Lower lobe of right lung (tissue), 2 donors: ENCODE results near the gene ALOX12. TPM values are rescaled to one million over a fixed set of nuclear protein-coding genes. Genes with fewer than 3 reads are reported as not detected.

ENCODE experiments used
- ATAC-seq, 2 donors: fragments of 200-7000 bp; cut with Tn5 transposase; one replicate each; pipeline ENCODE4 v1.9.1; 2020 to 2022; ENCODE audit warnings: mild to moderate bottlenecking in 2 of 2, moderate library complexity in 2 of 2
- DNase-seq: peaks from one replicate; pipeline ENCODE4 v3.0.0-alpha.2; 2020
- H3K27ac ChIP-seq: fragments of 200-600 bp; one replicate; pipeline ENCODE4 v1.8.0; 2022
- H3K27me3 ChIP-seq: fragments of 200-600 bp; one replicate; pipeline ENCODE4 v1.8.0; 2022; ENCODE audit warnings: low read depth
- H3K36me3 ChIP-seq: fragments of 200-600 bp; one replicate; pipeline ENCODE4 v1.8.0; 2022; ENCODE audit warnings: mild to moderate bottlenecking
- H3K4me1 ChIP-seq: fragments of 200-600 bp; one replicate; pipeline ENCODE4 v1.8.0; 2022
- H3K4me3 ChIP-seq: fragments of 200-600 bp; one replicate; pipeline ENCODE4 v1.8.0; 2022; ENCODE audit warnings: mild to moderate bottlenecking
- H3K9me3 ChIP-seq: fragments of 200-600 bp; one replicate; pipeline ENCODE4 v1.8.0; 2022
- CTCF ChIP-seq: fragments of 200-600 bp; IDR thresholded peaks from one replicate; pipeline ENCODE4 v1.8.0; 2022; ENCODE audit warnings: antibody characterized with exemption, mild to moderate bottlenecking
- intact Hi-C: fragments of 100-400 bp; cut with DNase I; formaldehyde crosslinking; loops from one replicate; pipeline ENCODE4 v1.11.0; 2022
- total RNA-seq: library from RNA; stranded (reverse); fragmentation: NEBNext Ultra II Directional; extraction: Animal tissue kit (Norgen Biotek cat#: 25700); gene quantifications from one replicate; pipeline ENCODE4 v1.2.1, GENCODE V29; 2021
- donor health status: DM: no; HTN: yes; CAD: no; lungs with severe emphysema.

Gene ALOX12
- total RNA-seq, 1 donor from 2014 or later = 0.86 TPM

GRCh38 chr17:7041607-7042500 lies 46.0 kb downstream of the ALOX12 start:
- H3K27ac ChIP-seq = no peak overlapping the region

GRCh38 chr17:7042501-7043181 lies 46.8 kb downstream of the ALOX12 start:
- Histone ChIP-seq H3K9me3 (no peaks in the 10 kb centered on the region), H3K27me3 (peaks cover 28% of the 10 kb centered on the region), H3K27ac (peak overlapping the region; percentile 71), H3K4me1 (peaks cover 29% of the 10 kb centered on the region), H3K36me3 (no peaks in the 10 kb centered on the region), H3K4me3 (peak overlapping the region; percentile 58)
- intact Hi-C loops = no loop called here
- DNase-seq = no peak
- peak in 1 of 2 donors; percentile 2 for ATAC-seq
- TF ChIP-seq CTCF = no peak

More at GRCh38 chr17:7041607-7042500, 46.0 kb downstream of the ALOX12 start:
- Histone ChIP-seq H3K36me3 (no peaks in the 10 kb centered on the region), H3K4me1 (peaks cover 31% of the 10 kb centered on the region), H3K4me3 (peak overlapping the region; percentile 58), H3K27me3 (peaks cover 28% of the 10 kb centered on the region), H3K9me3 (no peaks in the 10 kb centered on the region)
- ATAC-seq (peak in 1 of 2 donors; percentile 1), DNase-seq (no peak)
- intact Hi-C loops = no loop called here
- TF ChIP-seq CTCF = no peak

- H3K4me1 ChIP-seq = peaks cover 29% of the 10 kb centered on the region
Measured at GRCh38 chr17:7043182-7043496, 47.3 kb downstream of the ALOX12 start.

GRCh38 chr17:7043497-7044198 lies 47.8 kb downstream of the ALOX12 start, which contains the start of gene SLC16A11:
Gene SLC16A11 (minus strand): TSS chr17:7044092. CDS start chr17:7043513, 579 bp downstream.
- Histone ChIP-seq H3K36me3 (no peaks in the 10 kb centered on the region), H3K4me1 (peaks cover 29% of the 10 kb centered on the region), H3K27ac (peak within 1 kb of the TSS; percentile 71), H3K9me3 (no peaks in the 10 kb centered on the region), H3K4me3 (peak within 1 kb of the TSS; percentile 58), H3K27me3 (peaks cover 28% of the 10 kb centered on the region)
- intact Hi-C loops = no loop called here
- no peak for TF ChIP-seq CTCF
- DNase-seq (peak; percentile 81), ATAC-seq (peak; percentile 38 to 56)

More at GRCh38 chr17:7043182-7043496, 47.3 kb downstream of the ALOX12 start:
- ATAC-seq = peak; percentile 14 to 36
- peak; percentile 52 for DNase-seq
- peak overlapping the region; percentile 71 for H3K27ac ChIP-seq
- no peak for TF ChIP-seq CTCF
- no peaks in the 10 kb centered on the region for H3K36me3 ChIP-seq
- intact Hi-C loops = no loop called here
- peaks cover 28% of the 10 kb centered on the region for H3K27me3 ChIP-seq
- H3K4me3 ChIP-seq = peak overlapping the region; percentile 58
- no peaks in the 10 kb centered on the region for H3K9me3 ChIP-seq

GRCh38 chr17:7045492-7046126 lies 49.8 kb downstream of the ALOX12 start:
- H3K36me3 ChIP-seq = no peaks in the 10 kb centered on the region
- peak overlapping the region; percentile 85 for H3K27ac ChIP-seq
- H3K4me3 ChIP-seq = peak overlapping the region; percentile 46
- intact Hi-C loops = no loop called here
- H3K4me1 ChIP-seq = peaks cover 29% of the 10 kb centered on the region
- H3K27me3 ChIP-seq = peaks cover 28% of the 10 kb centered on the region
- ATAC-seq (peak; percentile 47 to 60), DNase-seq (no peak)
- no peaks in the 10 kb centered on the region for H3K9me3 ChIP-seq
- TF ChIP-seq CTCF = peak; percentile 84
